Measurements from ENCODE around the gene CFAP97. TPM values are rescaled to one million over a fixed set of nuclear protein-coding genes. Genes with fewer than 3 reads are reported as not detected.

CFAP97 gene
- total and polyA plus RNA-seq, 9 of the 15 experiments (the other 6 are each of a cell fraction or from before 2014, with no cell fraction given): 17.3 to 57.8 (median 44.4) TPM

DNA sequence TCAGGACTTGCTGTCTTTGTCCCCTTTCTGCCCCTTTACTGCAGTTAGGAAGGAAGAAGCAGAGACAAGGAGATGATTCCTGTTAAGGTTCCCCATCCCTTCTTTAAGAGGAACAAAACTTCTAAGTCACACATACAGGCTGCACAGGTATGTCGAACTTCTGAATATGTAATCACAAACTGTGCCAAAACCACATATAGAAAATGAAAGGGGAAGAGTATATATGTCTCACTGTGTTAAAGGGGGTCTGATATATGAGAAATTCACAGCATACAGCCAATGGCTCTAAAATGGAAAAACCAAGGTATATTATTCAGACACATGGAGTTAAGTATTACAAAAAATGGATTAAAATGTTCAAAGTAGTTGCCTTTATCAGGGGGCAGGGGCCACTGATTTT lies 11.7 kb downstream of the CFAP97 start:
- Histone ChIP-seq H3K9me1 (ENCODE audit: control insufficient read depth, insufficient read depth, low read length) (no peaks in the 10 kb centered on the region), H3K4me1 (replicated peaks in 1 of 2; ENCODE audit: control insufficient read depth in 2 of 2, insufficient read depth in 2 of 2, low read length in 2 of 2) (peaks cover 3 to 14% of the 10 kb centered on the region in 2 experiments; a peak in 4 of 5 replicates), H3K27me3 (ENCODE audit: control insufficient read depth in 2 of 2, insufficient read depth in 2 of 2, low read length in 2 of 2) (no peaks in the 10 kb centered on the region), H3K79me2 (ENCODE audit: control insufficient read depth, insufficient read depth, low read length) (peaks cover 74% of the 10 kb centered on the region), H4K20me1 (replicated peaks; ENCODE audit: control insufficient read depth, insufficient read depth, low read length) (no peaks in the 10 kb centered on the region; the same call in 1 of the 2 replicates), H3K9ac (ENCODE audit: insufficient read depth in 1 of 2, low read depth in 2 of 2, low read length in 2 of 2) (no peak overlapping the region), H2AFZ (ENCODE audit: low read depth, low read length) (no peak overlapping the region), H3K4me2 (ENCODE audit: insufficient read depth, low read length) (no peak overlapping the region), H3K36me3 (ENCODE audit: control insufficient read depth, insufficient read depth, low read length) (peaks cover 38% of the 10 kb centered on the region), H3K9me3 (replicated peaks; ENCODE audit: control insufficient read depth, insufficient read depth, low read depth, low read length) (no peaks in the 10 kb centered on the region), H3K4me3 (no peak overlapping the region), H3K27ac (ENCODE audit: extremely low read depth, low read depth, low read length) (no peak overlapping the region)
- intact Hi-C loops (cut with micrococcal nuclease) (no loop called here), in situ Hi-C loops (cut with MboI) (no loop called here)
- no TSS peak for BruUV-seq (replicated peaks)
- 71% methylated on average over 1 of the region's 1 CpG for WGBS (ENCODE audit: insufficient coverage, low coverage, missing lambda C conversion rate)
- FAIRE-seq: no peak
- no peak for DNase-seq (ENCODE audit: extremely low read depth in 1 of 4, low spot score in 3 of 4)
- CTCF ChIA-PET (ENCODE audit: low intra/inter-chr PET ratio): interaction anchor here (1.0 kb wide), 1 partner anchor 11 kb away, joined by 3 read pairs; no protein-coding TSS in a partner anchor
- ATAC-seq: no peak
- POLR2A ChIA-PET: interaction anchor here (0.6 kb wide), 1 partner anchor 8 kb away, joined by 4 read pairs; no protein-coding TSS in a partner anchor
- TF ChIP-seq ZNF143 (CRISPR knock-in tag; IDR thresholded peaks at IDR 0.05): no peak
- TF ChIP-seq FOSL1 (tag; conservative IDR thresholded peaks at IDR 0.05): no peak
- TF ChIP-seq KAT8 (IDR thresholded peaks at IDR 0.05; ENCODE audit: low read depth): no peak
- no peak for TF ChIP-seq RBBP5 (IDR thresholded peaks at IDR 0.05; ENCODE audit: borderline replicate concordance, insufficient read depth, low read length, poor library complexity, severe bottlenecking)
- no peak for TF ChIP-seq NRF1 (conservative IDR thresholded peaks at IDR 0.05 in 1 of 2, IDR thresholded peaks at IDR 0.05 in 1 of 2)
- no peak for TF ChIP-seq ZKSCAN3 (CRISPR knock-in tag; IDR thresholded peaks at IDR 0.05)
- no peak for TF ChIP-seq FOXP1 (CRISPR knock-in tag; IDR thresholded peaks at IDR 0.05)
- TF ChIP-seq FOXJ3 (CRISPR knock-in tag; IDR thresholded peaks at IDR 0.05): no peak
- no peak for TF ChIP-seq BACH1 (tag; IDR thresholded peaks at IDR 0.05)
- no peak for TF ChIP-seq EP300 (IDR thresholded peaks at IDR 0.05; ENCODE audit: low read length)
- TF ChIP-seq HNRNPL (IDR thresholded peaks at IDR 0.05; ENCODE audit: low read depth, low read length): no peak
